Stimulated activated CD8-positive, alpha-beta memory T cell treated with anti-CD3 and anti-CD28 coated beads, Interleukin-7, amount 100 ng/mL, for 1 hour (primary cell): ENCODE data around the gene ETNK2.
"Not testable (repeated sequence)": the region's sequence is repeated elsewhere in the genome, so short reads cannot be mapped to it uniquely, and the experiment has no call there.

Source experiments
- DNase-seq, 2 donors: peaks; one replicate each; pipeline ENCODE4 v3.0.0-alpha.2; 2020; ENCODE audit warnings: low read depth in 2 of 2

The ETNK2 gene

GRCh38 chr1:204098683-204099082 is 53.2 kb downstream of the ETNK2 start:
- DNase-seq, result no peak

DNA sequence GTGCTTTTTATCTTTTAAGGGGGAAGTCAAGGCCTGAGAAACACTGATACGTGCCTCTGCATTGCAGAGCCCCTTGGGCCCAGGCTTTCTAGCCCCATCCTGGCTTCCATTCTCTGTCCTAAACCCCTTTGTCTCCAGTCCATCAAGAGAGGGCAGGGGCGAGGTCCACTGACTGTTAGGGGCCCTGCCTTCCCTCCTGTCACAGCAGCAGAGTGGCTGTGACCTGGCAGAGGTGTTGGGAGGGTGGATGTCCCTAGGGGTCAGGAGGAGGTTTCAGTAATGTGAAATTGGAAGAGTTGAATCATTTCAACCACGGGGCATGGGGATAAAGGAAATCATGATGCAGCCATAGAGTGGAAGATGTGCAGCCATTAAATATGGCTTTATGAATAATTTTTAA is 54.9 kb downstream of the ETNK2 start:
- DNase-seq, result no peak

GRCh38 chr1:204094856-204095634 is 56.8 kb downstream of the ETNK2 start:
- DNase-seq, result no peak

DNA sequence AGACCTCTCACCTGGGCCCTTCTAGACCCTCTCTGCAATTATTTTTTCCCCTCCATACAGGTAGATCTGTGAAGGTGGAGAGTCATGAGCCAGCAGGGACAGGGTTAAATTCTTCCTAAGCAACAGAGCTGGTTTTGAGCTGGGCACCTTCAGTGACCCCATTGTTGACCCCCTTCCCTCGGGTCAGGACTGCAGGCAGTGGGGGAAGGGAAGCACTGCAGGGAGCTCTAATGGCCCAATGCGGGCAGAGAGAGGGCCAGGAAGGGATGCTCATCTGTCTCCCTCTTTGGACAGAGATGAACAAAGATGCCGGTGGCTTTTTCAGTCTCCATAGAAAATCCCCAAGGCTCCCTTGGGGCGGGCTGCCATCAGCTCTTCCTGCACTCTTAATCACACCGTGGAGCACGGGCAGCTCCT is 57.5 kb downstream of the ETNK2 start:
- no peak for DNase-seq

DNA sequence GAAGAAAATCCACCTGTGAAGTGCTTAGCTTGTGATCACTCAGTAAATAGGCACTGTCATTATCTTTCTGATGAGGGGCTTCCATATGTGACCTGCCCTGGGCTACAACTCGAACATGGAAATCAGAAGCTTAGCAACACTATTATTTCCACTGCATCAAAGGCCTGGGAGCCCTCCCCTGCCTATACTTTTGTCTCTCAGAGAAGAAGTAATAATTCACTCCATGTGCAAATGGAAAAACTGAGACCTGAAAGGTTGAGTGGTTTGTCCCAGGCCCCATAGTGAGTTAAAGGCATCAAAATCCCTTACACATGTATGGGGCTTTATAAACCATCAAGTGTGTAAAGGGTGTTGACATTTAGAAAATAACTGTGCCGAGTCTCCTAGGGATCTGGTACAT is 58.1 kb downstream of the ETNK2 start:
- DNase-seq, result no peak

GRCh38 chr1:204093421-204093717 is 58.5 kb downstream of the ETNK2 start:
- no peak for DNase-seq

GRCh38 chr1:204092632-204093420 is 59.0 kb downstream of the ETNK2 start:
- no peak for DNase-seq

GRCh38 chr1:204091787-204092312 is 60.0 kb downstream of the ETNK2 start:
- DNase-seq, result no peak

DNA sequence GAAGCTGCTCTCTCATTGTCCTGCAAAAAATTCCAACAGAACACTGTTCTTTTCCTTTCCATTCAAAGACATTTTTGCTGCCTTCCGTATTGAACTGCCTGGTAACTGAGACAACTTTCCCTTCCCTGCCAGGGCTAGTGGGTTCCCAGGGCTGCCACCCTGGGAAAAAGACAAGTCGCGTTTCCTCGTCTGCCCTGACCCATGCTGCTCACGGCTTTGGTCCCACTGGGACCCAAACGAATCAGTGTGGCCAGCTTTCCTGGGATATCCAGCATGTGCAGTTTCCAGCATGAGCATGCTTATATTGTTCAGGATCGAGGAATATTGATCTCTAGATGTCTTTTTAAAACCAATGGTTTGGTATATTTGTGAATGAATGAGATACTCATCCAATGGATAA is 60.8 kb downstream of the ETNK2 start:
- no peak for DNase-seq

DNA sequence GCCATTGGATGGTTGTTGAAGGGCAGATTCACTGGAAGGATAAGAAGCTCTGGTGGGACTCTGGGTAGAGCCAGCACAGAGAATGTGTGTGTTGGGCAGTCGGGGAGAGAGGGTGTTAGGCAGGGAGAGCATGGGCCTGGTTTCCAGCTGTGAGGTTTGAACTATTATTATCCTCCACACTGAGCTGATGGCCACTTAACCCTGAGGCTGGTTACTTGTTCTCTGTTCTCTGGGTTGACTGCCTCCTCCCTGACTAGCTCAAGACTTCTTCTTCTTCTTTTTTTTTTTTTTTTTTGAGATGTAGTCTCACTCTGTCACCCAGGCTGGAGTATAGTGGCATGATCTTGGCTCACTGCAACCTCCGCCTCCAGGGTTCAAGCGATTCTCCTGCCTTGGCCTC is 61.7 kb downstream of the ETNK2 start:
- DNase-seq, result not testable (repeated sequence)

DNA sequence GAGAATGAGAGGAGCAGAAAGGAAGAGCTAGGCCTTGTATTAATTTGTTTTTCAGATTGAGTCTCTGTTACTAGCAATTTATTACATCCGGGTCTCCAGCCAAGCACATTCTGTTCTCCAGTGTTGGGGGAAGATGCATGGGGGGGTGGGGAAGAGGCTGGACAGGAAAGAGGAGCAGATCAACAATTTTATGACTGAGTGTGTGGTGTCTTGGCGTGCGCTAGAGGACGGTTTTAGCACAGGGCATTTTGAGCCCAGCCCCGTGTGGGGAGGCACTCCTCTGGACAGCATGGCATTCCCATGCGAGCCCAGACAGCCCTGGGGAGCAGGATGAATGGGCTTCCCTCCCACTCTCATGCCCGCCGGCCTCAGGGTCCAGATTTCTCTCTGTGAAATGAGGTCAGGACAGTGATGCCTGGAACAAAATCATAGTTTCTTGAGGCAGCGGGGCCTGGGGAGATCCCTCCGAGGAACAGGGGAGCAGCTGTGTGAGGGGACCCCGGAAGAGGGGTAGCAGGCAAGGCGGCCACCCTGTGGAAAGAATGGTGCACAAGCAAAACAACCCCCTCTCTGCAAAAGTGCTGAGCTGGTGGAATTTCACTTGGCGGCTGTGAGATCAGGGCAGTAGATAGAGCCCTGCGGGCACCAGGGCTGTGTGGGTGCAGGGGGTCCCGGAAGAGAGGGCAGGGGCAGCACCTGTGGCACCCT is 62.6 kb downstream of the ETNK2 start:
- DNase-seq, result no peak

GRCh38 chr1:204088596-204088995 is 63.2 kb downstream of the ETNK2 start:
- no peak for DNase-seq

GRCh38 chr1:204087893-204088528 is 63.8 kb downstream of the ETNK2 start:
- no peak for DNase-seq

GRCh38 chr1:204087181-204087892 is 64.5 kb downstream of the ETNK2 start:
- no peak for DNase-seq

GRCh38 chr1:204085876-204086275 is 66.0 kb downstream of the ETNK2 start:
- no peak for DNase-seq

DNA sequence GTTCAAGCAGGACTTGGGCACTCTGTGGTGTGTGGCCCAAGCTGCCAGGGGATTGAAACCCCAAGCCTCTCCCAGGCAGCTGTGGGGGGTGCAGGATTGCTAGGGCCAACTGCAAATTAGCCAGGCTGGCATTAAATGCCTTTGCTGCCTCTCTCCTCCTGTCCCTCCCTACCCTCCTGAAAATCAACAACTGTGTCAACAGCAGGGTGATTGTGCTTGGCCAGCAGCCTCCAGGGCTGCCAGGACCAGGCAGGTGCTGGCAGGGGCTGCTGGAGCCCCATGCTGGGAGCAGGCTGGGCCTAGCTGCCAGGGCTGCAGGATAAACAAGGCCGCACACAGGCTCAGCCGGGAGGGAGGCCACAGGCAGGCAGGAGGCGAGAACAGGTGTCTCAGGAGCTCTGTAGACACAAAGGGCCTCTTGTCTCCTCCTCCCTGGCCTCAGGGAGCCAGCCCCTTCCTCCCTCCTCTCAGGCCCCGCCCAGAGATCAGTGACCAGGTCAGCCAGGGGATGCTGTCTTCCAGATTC is 67.5 kb downstream of the ETNK2 start:
- DNase-seq, result no peak

DNA sequence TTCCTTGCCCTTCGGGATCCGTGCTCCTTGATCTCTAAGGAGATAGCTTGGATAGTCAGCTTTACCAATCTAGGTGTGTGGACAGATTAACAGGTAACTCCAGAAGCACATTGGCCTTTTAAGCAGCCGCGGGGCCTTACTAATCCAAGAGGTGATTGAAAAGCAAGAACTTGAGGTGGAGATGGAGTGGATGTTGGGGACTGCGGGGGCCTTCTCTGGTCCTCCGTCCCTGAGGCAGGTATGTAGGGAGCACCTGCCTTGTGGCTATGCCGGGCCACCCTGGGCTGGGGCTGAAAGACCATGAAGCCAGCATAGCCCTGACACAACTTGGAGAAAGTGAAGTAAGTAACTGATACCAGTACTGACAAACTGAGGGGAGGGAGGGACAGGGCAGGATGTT is 68.4 kb downstream of the ETNK2 start:
- DNase-seq, result no peak

DNA sequence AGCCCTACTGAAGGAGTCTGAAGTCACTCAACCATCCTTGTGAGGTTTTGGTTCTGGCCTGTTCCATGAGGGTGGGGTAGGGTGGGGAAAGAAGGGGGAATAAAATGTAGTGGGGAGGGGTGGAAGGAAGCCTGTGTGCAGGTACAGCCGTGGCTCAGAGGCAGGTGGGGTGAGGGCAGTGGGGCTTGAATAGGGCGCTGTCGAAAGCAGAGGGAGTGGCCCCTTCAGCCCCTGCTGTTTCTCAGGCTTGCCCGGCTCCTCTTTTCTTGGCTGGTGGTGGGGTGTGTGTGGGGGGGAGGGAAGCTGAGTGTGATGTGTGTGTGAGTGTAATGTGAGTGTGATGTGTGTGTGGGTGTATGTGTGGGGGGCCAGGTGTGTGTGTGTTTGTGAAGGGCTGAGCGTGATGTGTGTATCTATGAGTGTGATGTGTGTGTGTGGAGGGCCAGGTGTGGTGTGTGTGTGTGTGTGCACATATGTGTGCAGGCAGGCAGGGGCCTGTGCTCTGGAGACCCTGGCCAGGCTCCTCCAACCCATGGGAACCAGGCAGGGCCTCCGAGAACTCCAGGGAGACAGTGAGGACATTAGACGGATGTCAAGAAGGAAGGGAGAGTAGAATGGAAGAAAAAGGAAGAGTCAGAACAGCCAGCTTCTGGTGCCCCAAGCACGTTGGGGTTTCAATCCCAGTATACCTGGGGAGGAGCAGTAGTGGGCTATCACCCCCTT is 69.9 kb downstream of the ETNK2 start:
- no peak for DNase-seq

DNA sequence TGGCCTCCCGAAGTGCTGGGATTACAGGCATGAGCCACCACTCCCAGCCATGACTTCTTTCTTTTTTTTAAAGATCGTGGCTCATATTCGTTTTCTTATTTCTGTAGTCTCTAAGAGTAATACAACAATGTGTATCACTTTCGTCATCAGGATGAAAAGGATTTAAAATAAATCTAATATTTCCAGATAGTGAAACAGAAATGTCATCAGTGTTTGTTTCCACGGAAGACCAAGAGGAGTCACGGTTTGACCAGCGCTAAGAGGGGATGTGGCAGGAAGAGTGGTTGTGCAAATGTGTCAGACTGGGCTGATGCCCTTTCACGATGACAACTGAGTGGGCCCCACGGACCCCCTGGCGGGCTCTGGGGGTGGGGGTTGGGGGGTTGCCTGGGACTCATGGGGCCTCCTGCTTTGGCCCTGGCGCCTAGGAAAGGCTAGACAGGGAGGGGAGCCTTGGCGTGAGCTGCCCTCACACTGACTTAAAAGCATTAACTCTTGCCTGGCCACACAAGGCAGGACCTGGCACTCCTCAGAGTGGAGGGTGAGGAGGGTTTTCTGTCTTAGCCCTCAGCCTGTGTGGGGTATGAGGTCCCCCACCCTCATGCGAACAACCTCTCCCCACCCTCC is 70.6 kb downstream of the ETNK2 start:
- DNase-seq, result no peak
